Endothelial cell of umbilical vein (primary cell): ENCODE results near the gene NF1. TPM values are rescaled to one million over a fixed set of nuclear protein-coding genes. Genes with fewer than 3 reads are reported as not detected.

Source experiments
- BruUV-seq: library from RNA; stranded (reverse); fragments of 400-500 nt; replicated peaks from 2 replicates; lab custom pipeline; 2021; lab: Mats Ljungman, UMichigan
- CTCF ChIA-PET: fragments of 300-600, 350-600 bp; sonication (Branson Sonifier 250); formaldehyde crosslinking; loops from one replicate; lab custom pipeline; 2021; ENCODE audit warnings: antibody characterized with exemption, inconsistent platforms; lab: Charles Lee
- POLR2A ChIA-PET: fragments of 300-600, 350-600 bp; sonication (Branson Sonifier 250); formaldehyde crosslinking; loops from one replicate; lab custom pipeline; 2021; ENCODE audit warnings: antibody characterized with exemption, inconsistent platforms; lab: Charles Lee
- DNase-seq: peaks from one replicate; pipeline ENCODE4 v3.0.0-alpha.2; 2011; ENCODE audit warnings: low read depth, low spot score
- FAIRE-seq: peaks from 2 replicates; lab custom pipeline; 2011; peaks lifted over from hg19 to GRCh38; lab: Jason Lieb, UNC
- H2AFZ ChIP-seq: 2 replicates; pipeline ENCODE4 v1.6.0; 2012; ENCODE audit warnings: low read depth, low read length, control low read depth, inconsistent platforms
- H3K27ac ChIP-seq: 2 replicates; pipeline ENCODE4 v1.5.1; 2011; ENCODE audit warnings: low read depth, mild to moderate bottlenecking, control low read depth, low read length, moderate library complexity; ENCODE audit not compliant: insufficient read depth
- H3K27me3 ChIP-seq, 2 experiments: 2 replicates each; pipeline versions ENCODE4 v1.6.0 to v1.6.1; 2011; ENCODE audit warnings: low read length in 2 of 2, mixed read lengths in 1 of 2; ENCODE audit not compliant: control insufficient read depth in 2 of 2, insufficient read depth in 2 of 2
- H3K36me3 ChIP-seq, 2 experiments: 2 replicates in 1 of 2; 3 replicates in 1 of 2; pipeline ENCODE4 v1.5.1; 2011; ENCODE audit warnings: low read length in 2 of 2, mild to moderate bottlenecking in 1 of 2, moderate library complexity in 1 of 2; ENCODE audit not compliant: control insufficient read depth in 2 of 2, insufficient read depth in 2 of 2; ENCODE audit errors: extremely low read depth in 1 of 2
- H3K4me1 ChIP-seq: 3 replicates; pipeline ENCODE4 v1.5.1; 2011; ENCODE audit warnings: mild to moderate bottlenecking, low read length; ENCODE audit not compliant: control insufficient read depth, insufficient read depth; ENCODE audit errors: extremely low read depth
- H3K4me2 ChIP-seq: 2 replicates; pipeline ENCODE4 v1.6.1; 2011; ENCODE audit warnings: low read length, control low read depth, mixed read lengths; ENCODE audit not compliant: insufficient read depth
- H3K4me3 ChIP-seq, 3 experiments: fragments of 200-600 bp in 1 of 3; sonication (generic), shearing (Covaris generic) in 1 of 3; replicated peaks in 1 of 3; 2 replicates each; pipeline ENCODE4 v1.5.1; 2011 to 2016; ENCODE audit warnings: control low read depth in 3 of 3, low read length in 3 of 3, mild to moderate bottlenecking in 2 of 3, inconsistent platforms in 1 of 3, low read depth in 1 of 3, moderate library complexity in 1 of 3; ENCODE audit not compliant: insufficient read depth in 1 of 3
- H3K79me2 ChIP-seq: 2 replicates; pipeline ENCODE4 v1.6.0; 2012; ENCODE audit warnings: low read length, inconsistent platforms; ENCODE audit not compliant: control insufficient read depth, insufficient read depth
- H3K9ac ChIP-seq: replicated peaks from 2 replicates; pipeline ENCODE3; 2011; ENCODE audit warnings: low read length, control low read depth; ENCODE audit not compliant: insufficient read depth; ENCODE audit errors: extremely low read depth
- H3K9me1 ChIP-seq: replicated peaks from 3 replicates; pipeline ENCODE4 v1.6.0; 2011; ENCODE audit warnings: mild to moderate bottlenecking, low read length; ENCODE audit not compliant: control insufficient read depth, insufficient read depth; ENCODE audit errors: extremely low read depth
- H3K9me3 ChIP-seq: replicated peaks from 2 replicates; pipeline ENCODE4 v1.5.1; 2012; ENCODE audit warnings: low read length, inconsistent platforms; ENCODE audit not compliant: control insufficient read depth, insufficient read depth
- H4K20me1 ChIP-seq: replicated peaks from 2 replicates; pipeline ENCODE3; 2011; ENCODE audit warnings: mild to moderate bottlenecking, low read length; ENCODE audit not compliant: control insufficient read depth, insufficient read depth; ENCODE audit errors: extremely low read depth
- CTCF ChIP-seq, 2 donors: IDR thresholded peaks; 1 replicate in 1 of 2; 2 replicates in 1 of 2; pipeline ENCODE4 v1.5.1; 2011; ENCODE audit warnings: low read length in 2 of 2, mild to moderate bottlenecking in 2 of 2, moderate library complexity in 2 of 2, control low read depth in 1 of 2, inconsistent platforms in 1 of 2, low read depth in 1 of 2; ENCODE audit not compliant: insufficient read depth in 1 of 2; ENCODE audit errors: extremely low read depth in 1 of 2
- EZH2 ChIP-seq: IDR thresholded peaks from 2 replicates; pipeline ENCODE4 v1.6.1; 2012; ENCODE audit warnings: borderline replicate concordance, low read depth, mild to moderate bottlenecking, moderate library complexity, low read length, inconsistent platforms; ENCODE audit not compliant: severe bottlenecking
- FOS ChIP-seq: IDR thresholded peaks from 2 replicates; pipeline ENCODE4 v1.6.1; 2011; ENCODE audit warnings: mild to moderate bottlenecking, low read length, moderate library complexity, borderline replicate concordance; ENCODE audit not compliant: insufficient read depth
- GATA2 ChIP-seq: IDR thresholded peaks from 2 replicates; pipeline ENCODE4 v1.7.0; 2011; ENCODE audit warnings: low read depth, mild to moderate bottlenecking, moderate library complexity, mixed read lengths, low read length; ENCODE audit not compliant: insufficient read length, insufficient read depth
- JUN ChIP-seq: IDR thresholded peaks from 2 replicates; pipeline ENCODE4 v1.6.1; 2011; ENCODE audit warnings: borderline replicate concordance, low read depth; ENCODE audit not compliant: insufficient read length, insufficient read depth
- MAX ChIP-seq: IDR thresholded peaks from 2 replicates; pipeline ENCODE4 v1.6.1; 2011; ENCODE audit not compliant: insufficient read depth, insufficient read length
- MYC ChIP-seq: IDR thresholded peaks from one replicate; pipeline ENCODE4 v1.6.1; 2011; ENCODE audit warnings: mild to moderate bottlenecking, low read depth, low read length
- POLR2A ChIP-seq: IDR thresholded peaks from 2 replicates; pipeline ENCODE4 v1.6.1; 2012; ENCODE audit warnings: low read depth, mild to moderate bottlenecking, control low read depth, low read length
- POLR2AphosphoS5 ChIP-seq: IDR thresholded peaks from 2 replicates; pipeline ENCODE4 v1.6.1; 2012; ENCODE audit warnings: low read depth, mild to moderate bottlenecking, control low read depth, low read length, moderate library complexity; ENCODE audit not compliant: insufficient read depth
- dilution Hi-C: fragments of 300-500 bp; cut with MboI; formaldehyde crosslinking; loops from one replicate; pipeline ENCODE4 v1.15.0; 2019; ENCODE audit warnings: low sequenced_read_pairs; ENCODE audit not compliant: extremely low pct_ligation_motif_present
- intact Hi-C: fragments of 100-400 bp; cut with micrococcal nuclease; formaldehyde crosslinking; loops from one replicate; pipeline ENCODE4 v1.10.0; 2022
- polyA plus RNA-seq, 4 experiments: library from polyadenylated mRNA; depleted of rRNA in 3 of 4; stranded (reverse) in 3 of 4; unstranded in 1 of 4; fragments of >200 nt; gene quantifications; 2 replicates each; pipeline versions ENCODE4 v1.2.1 to v1.2.3, GENCODE V29; 2011 to 2012; ENCODE audit warnings: missing spikeins in 1 of 4
- total RNA-seq: library from RNA; stranded (reverse); gene quantifications from 2 replicates; pipeline ENCODE4 v1.2.3, GENCODE V29; 2021

The NF1 gene
- total and polyA plus RNA-seq, 2 donors (not counting 3 experiments of a cell fraction or from before 2014, with no cell fraction given): 13.7 to 42.4 TPM

- Histone ChIP-seq H3K27ac (no peak overlapping the region), H3K79me2 (no peaks in the 10 kb centered on the region), H3K4me1 (no peaks in the 10 kb centered on the region), H3K9me3 (no peaks in the 10 kb centered on the region), H2AFZ (no peak overlapping the region), H3K9ac (no peak overlapping the region), H3K4me2 (no peak overlapping the region), H3K9me1 (no peaks in the 10 kb centered on the region), H3K27me3 (no peaks in the 10 kb centered on the region), H4K20me1 (no peaks in the 10 kb centered on the region), H3K4me3 (no peak overlapping the region), H3K36me3 (peaks cover 0 to 2% of the 10 kb centered on the region in 2 experiments)
- ChIA-PET POLR2A (no interaction called here), CTCF (interaction anchor here (0.6 kb wide), 1 partner anchor 23 kb away, joined by 3 read pairs; no protein-coding TSS in a partner anchor)
- BruUV-seq: no TSS peak
- DNase-seq: no peak
- intact Hi-C loops (no loop called here), dilution Hi-C loops (no loop called here)
- TF ChIP-seq FOS: no peak
- TF ChIP-seq MYC: no peak
- TF ChIP-seq CTCF (IDR thresholded peaks at IDR 0.05; ENCODE audit: extremely low read depth in 1 of 2, insufficient read depth in 1 of 2, low read depth in 1 of 2, low read length in 2 of 2): no peak
- no peak for TF ChIP-seq POLR2A
- TF ChIP-seq JUN: no peak
- FAIRE-seq: no peak
Measured at GRCh38 chr17:31167111-31167510, 72.3 kb downstream of the NF1 start.

GRCh38 chr17:31171701-31172100 lies 76.9 kb downstream of the NF1 start:
- no peaks in the 10 kb centered on the region for H3K36me3 ChIP-seq
- TF ChIP-seq JUN (no peak), FOS (no peak), MYC (no peak), POLR2AphosphoS5 (no peak), GATA2 (no peak), EZH2 (no peak), POLR2A (no peak), CTCF (IDR thresholded peaks at IDR 0.05; ENCODE audit: extremely low read depth in 1 of 2, insufficient read depth in 1 of 2, low read depth in 1 of 2, low read length in 2 of 2) (no peak), MAX (no peak)
- H3K27me3 ChIP-seq: no peaks in the 10 kb centered on the region
- no peak overlapping the region for H3K4me2 ChIP-seq
- H3K27ac ChIP-seq: no peak overlapping the region
- intact Hi-C loops (no loop called here), dilution Hi-C loops (no loop called here)
- H3K4me1 ChIP-seq: no peaks in the 10 kb centered on the region
- no peaks in the 10 kb centered on the region for H3K79me2 ChIP-seq
- POLR2A ChIA-PET: no interaction called here
- no peaks in the 10 kb centered on the region for H4K20me1 ChIP-seq
- CTCF ChIA-PET: interaction anchor here (1.6 kb wide), 1 partner anchor 44 kb away, joined by 5 read pairs; no protein-coding TSS in a partner anchor
- no peak overlapping the region for H2AFZ ChIP-seq
- no peaks in the 10 kb centered on the region for H3K9me3 ChIP-seq
- H3K9ac ChIP-seq: no peak overlapping the region
- FAIRE-seq (no peak), DNase-seq (no peak)
- no TSS peak for BruUV-seq
- H3K4me3 ChIP-seq: no peak overlapping the region
- no peaks in the 10 kb centered on the region for H3K9me1 ChIP-seq
